Adipocyte (in vitro differentiated cells): ENCODE measurements around the gene CPED1.

Experiments used
- DNase-seq: peaks from one replicate; pipeline ENCODE4 v3.0.0-alpha.2; 2015; ENCODE audit warnings: low read depth
- H3K27me3 ChIP-seq: replicated peaks from 2 replicates; pipeline ENCODE4 v1.7.0; 2013; ENCODE audit warnings: mild to moderate bottlenecking, low read length, moderate library complexity; ENCODE audit not compliant: control insufficient read depth, insufficient read depth
- H3K36me3 ChIP-seq: 2 replicates; pipeline ENCODE4 v1.7.0; 2013; ENCODE audit warnings: low read length, mild to moderate bottlenecking, moderate library complexity; ENCODE audit not compliant: control insufficient read depth, insufficient read depth, severe bottlenecking
- H3K4me1 ChIP-seq: 2 replicates; pipeline ENCODE4 v1.7.0; 2013; ENCODE audit warnings: mild to moderate bottlenecking, low read length, moderate library complexity; ENCODE audit not compliant: control insufficient read depth, insufficient read depth
- H3K4me3 ChIP-seq: 2 replicates; pipeline ENCODE4 v1.7.0; 2013; ENCODE audit warnings: mild to moderate bottlenecking, low read length, moderate library complexity
- H3K9ac ChIP-seq: 2 replicates; pipeline ENCODE4 v1.7.0; 2013; ENCODE audit warnings: mild to moderate bottlenecking, low read length, moderate library complexity
- H3K9me3 ChIP-seq: 2 replicates; pipeline ENCODE4 v1.7.0; 2013; ENCODE audit warnings: mild to moderate bottlenecking, low read length, moderate library complexity; ENCODE audit not compliant: control insufficient read depth

The CPED1 gene

GRCh38 chr7:121339082-121339481 is 350.6 kb downstream of the CPED1 start:
- no peak overlapping the region for H3K4me3 ChIP-seq
- peaks cover 23% of the 10 kb centered on the region for H3K4me1 ChIP-seq
- no peak overlapping the region for H3K9ac ChIP-seq
- H3K9me3 ChIP-seq = no peaks in the 10 kb centered on the region
- H3K27me3 ChIP-seq = no peaks in the 10 kb centered on the region
- no peak for DNase-seq
- H3K36me3 ChIP-seq = no peaks in the 10 kb centered on the region

DNA sequence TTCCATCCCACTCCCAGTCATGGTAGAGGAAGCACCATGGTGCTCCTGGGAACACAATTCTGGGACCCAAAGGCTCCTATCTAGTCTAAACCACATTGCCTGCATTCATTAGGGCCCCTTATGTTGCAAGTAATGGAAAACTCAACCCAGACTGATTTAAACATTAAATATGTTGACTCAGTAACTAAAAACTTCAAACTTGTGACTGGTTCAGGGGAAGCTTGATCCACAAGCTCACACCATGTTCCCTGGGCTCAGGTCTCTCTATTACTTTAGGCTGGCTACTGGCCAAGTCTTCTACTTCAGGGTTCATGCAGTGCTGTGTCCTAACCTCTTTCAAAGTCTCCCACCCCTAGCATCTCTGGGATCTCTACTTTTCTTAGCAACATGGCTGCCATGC is 353.4 kb downstream of the CPED1 start:
- no peak overlapping the region for H3K9ac ChIP-seq
- H3K27me3 ChIP-seq = no peaks in the 10 kb centered on the region
- peak; percentile 16 for DNase-seq
- H3K36me3 ChIP-seq = peaks cover 3% of the 10 kb centered on the region
- no peaks in the 10 kb centered on the region for H3K9me3 ChIP-seq
- H3K4me3 ChIP-seq = no peak overlapping the region
- peaks cover 37% of the 10 kb centered on the region for H3K4me1 ChIP-seq

- Histone ChIP-seq H3K4me3 (no peak overlapping the region), H3K27me3 (no peaks in the 10 kb centered on the region), H3K9ac (no peak overlapping the region), H3K4me1 (peaks cover 37% of the 10 kb centered on the region), H3K9me3 (no peaks in the 10 kb centered on the region), H3K36me3 (peaks cover 8% of the 10 kb centered on the region)
- DNase-seq = no peak
Observed at GRCh38 chr7:121342631-121343030, 354.1 kb downstream of the CPED1 start.

GRCh38 chr7:121343302-121343701 is 354.8 kb downstream of the CPED1 start:
- Histone ChIP-seq H3K4me1 (peaks cover 37% of the 10 kb centered on the region), H3K27me3 (no peaks in the 10 kb centered on the region), H3K4me3 (no peak overlapping the region), H3K9me3 (no peaks in the 10 kb centered on the region), H3K36me3 (peaks cover 8% of the 10 kb centered on the region), H3K9ac (no peak overlapping the region)
- DNase-seq = no peak

DNA sequence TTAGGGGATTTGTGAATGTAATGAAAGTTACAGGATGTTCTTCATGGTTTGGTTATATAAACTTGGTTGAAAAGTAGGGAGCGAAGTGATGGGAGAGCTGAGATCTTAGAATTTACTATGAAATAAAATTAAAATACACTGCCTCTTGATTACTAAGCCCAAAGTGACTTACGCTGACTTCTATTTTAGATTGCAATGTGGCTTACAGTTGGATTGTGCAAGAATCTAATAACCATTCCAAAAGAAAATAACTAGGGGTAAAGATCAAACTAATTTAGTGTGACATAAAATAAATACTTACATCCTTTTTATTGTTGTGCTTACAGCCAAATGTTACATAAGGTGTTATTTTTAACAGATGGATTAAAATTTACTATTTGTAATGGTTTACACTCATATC is 355.6 kb downstream of the CPED1 start:
- Histone ChIP-seq H3K9ac (no peak overlapping the region), H3K9me3 (no peaks in the 10 kb centered on the region), H3K27me3 (no peaks in the 10 kb centered on the region), H3K4me3 (no peak overlapping the region), H3K36me3 (peaks cover 8% of the 10 kb centered on the region), H3K4me1 (peaks cover 37% of the 10 kb centered on the region)
- DNase-seq = peak; percentile 42

DNA sequence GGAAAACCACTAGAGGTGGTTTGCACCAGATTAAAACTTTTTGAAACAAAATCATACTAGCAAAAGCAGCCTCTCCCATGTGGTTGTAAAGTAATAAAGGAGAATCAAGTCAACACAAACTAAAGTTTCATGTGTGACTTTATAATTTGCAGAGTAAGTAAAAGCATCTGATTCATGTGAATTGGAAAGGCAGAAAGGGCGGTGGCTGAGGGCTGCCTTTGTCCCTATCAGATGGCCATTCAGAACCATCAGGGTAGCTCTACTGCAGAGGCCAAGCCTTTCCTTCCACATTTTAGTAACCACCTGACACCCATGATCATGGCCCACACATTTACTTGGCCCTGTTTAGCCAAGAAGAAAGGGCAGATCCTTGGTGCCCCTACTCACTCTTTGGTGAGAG is 356.0 kb downstream of the CPED1 start:
- no peak overlapping the region for H3K9ac ChIP-seq
- peaks cover 37% of the 10 kb centered on the region for H3K4me1 ChIP-seq

More for the DNA sequence above, 356.0 kb downstream of the CPED1 start:
- Histone ChIP-seq H3K4me3 (no peak overlapping the region), H3K9me3 (no peaks in the 10 kb centered on the region), H3K36me3 (peaks cover 8% of the 10 kb centered on the region), H3K27me3 (no peaks in the 10 kb centered on the region)
- DNase-seq = peak; percentile 3
